GM21367 (cell line): ENCODE data around the gene SP140.
A peak's percentile ranks its signal among the peaks of the same experiment; 100 is the strongest.
"Not testable (repeated sequence)": the region's sequence is repeated elsewhere in the genome, so short reads cannot be mapped to it uniquely, and the experiment has no call there.

Source experiments
- ATAC-seq: cut with Tn5 transposase; IDR thresholded peaks from one replicate; pipeline ENCODE4 v1.9.1; 2021; ENCODE audit not compliant: unreplicated experiment

Gene SP140

GRCh38 chr2:230224458-230224857 lies 1.1 kb upstream of the SP140 start:
- no peak for ATAC-seq

- peak; percentile 64 for ATAC-seq
Measured at GRCh38 chr2:230226051-230226551, 565 bp downstream of the SP140 start.

DNA sequence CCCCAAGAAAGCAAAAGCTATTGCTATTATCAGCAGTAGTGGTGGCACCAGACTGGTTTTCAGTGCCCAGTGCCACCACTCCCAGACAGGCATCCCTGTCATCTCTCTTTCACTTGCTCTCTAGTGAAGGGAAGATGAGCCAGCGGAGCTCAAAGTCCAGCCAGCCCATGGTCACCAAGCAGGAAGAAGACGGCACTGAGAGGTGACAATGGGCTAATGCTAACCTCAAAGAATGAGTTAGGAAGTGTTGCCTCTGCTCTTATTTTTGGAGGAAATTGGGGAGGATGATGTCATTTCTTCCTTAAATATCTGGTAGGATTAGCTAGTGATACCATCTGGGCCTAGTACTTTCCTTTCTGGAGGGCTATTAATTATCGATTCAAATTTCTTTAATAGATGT lies 1.7 kb downstream of the SP140 start:
- ATAC-seq: no peak

GRCh38 chr2:230230087-230230486 lies 4.6 kb downstream of the SP140 start:
- ATAC-seq: no peak

DNA sequence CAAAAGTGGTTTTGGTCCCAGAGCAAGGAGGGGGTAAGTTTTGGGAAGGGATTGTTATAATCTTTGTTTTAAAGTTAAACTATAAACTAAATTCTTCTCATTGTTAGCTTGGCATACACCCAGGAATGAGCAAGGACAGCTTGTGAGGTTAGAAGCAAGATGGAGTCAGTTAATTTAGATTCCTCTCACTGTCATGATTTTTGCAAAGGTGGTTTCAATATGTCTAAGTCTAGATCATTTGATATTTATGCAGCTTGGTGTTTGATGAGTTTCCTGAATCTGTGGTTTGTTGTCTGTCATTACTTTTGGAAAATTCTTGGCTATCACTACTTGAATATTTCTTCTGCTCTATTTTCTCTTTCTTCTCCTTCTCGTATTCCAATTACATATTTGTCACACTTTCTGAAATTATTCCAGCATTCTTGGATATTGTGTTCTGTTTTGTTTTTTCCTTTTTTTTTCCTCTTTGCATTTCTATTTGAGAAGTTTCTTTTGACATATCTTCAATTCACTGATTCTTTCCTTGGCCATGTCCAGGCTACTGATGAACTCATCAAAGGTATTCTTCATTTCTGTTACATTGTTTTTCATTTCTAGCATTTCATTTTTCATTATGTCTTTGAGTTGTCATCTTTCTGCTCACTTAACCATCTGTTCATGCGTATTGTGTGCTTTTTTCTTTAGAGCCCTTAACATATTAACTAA lies 5.1 kb downstream of the SP140 start:
- no peak for ATAC-seq

GRCh38 chr2:230231251-230231650 lies 5.7 kb downstream of the SP140 start:
- no peak for ATAC-seq

- ATAC-seq: peak; percentile 65
Measured at GRCh38 chr2:230234122-230234722, 8.7 kb downstream of the SP140 start.

- no peak for ATAC-seq
Measured at GRCh38 chr2:230234845-230235244, 9.3 kb downstream of the SP140 start.

- ATAC-seq: no peak
Measured at GRCh38 chr2:230244211-230244610, 18.7 kb downstream of the SP140 start.

DNA sequence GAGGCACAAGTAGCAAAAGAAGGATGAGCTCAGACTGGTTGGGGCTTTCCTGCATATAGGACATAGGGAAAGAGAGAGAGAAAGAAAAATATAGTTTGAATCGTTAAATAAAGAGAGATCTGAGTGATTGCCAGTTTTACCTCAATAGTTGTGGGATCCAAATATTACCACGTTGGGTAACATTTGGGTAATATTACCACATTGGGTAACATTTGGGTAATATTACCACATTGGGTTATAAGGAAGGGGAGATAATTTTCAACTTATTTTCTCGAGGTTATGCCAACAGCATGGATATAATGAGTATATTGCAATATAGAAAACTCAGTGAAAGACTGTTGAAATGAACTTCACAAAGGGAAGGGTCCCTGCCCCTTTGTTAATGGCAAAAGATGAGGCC lies 20.7 kb downstream of the SP140 start:
- no peak for ATAC-seq

- no peak for ATAC-seq
Measured at GRCh38 chr2:230250231-230250630, 24.7 kb downstream of the SP140 start.

GRCh38 chr2:230254152-230254881 lies 28.8 kb downstream of the SP140 start:
- no peak for ATAC-seq

DNA sequence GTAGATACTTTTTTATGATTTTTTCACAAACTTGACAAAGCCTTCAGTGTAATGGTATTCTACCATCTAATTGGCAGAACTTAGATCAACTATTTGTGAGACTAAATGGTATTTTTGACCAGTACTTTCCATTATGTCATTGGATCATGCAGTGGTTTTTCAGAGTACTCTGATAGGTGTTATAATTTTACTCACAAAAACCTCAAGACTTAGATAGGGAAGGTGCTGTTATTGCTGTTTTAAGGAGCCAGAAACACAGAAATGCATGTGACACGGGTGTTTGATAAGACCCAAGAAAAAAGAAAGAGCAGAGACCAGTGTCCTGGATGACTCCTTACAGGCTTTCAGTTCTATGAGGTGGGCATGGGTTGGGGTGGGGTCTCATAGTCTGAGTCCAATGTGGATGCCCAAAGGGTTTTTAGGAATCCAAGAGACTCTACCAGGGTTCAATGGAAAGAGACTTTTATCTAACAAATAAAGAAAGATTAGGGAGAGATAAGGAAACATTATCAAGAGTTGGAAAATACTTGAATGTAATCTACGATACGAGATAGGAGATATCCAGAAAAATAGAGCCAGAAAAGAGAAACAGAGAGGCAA lies 31.3 kb downstream of the SP140 start:
- no peak for ATAC-seq

DNA sequence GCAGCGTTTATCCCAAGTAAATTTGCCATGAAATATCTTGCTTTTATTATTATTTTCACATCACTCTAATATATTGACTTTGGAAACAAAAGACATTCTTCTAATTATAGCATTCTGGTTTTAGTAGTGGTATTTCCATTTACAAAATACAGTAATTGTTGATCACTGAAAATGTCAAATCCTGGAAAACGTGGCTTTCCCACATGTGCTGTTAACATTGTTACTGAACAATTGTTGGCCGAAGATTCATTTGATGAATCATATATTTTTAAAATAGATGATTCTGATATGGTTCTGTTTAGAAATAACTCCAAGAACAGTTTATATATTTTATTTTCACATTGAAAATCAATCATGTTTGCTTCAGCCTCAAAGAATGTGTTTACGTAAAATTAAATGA lies 32.9 kb downstream of the SP140 start:
- no peak for ATAC-seq

DNA sequence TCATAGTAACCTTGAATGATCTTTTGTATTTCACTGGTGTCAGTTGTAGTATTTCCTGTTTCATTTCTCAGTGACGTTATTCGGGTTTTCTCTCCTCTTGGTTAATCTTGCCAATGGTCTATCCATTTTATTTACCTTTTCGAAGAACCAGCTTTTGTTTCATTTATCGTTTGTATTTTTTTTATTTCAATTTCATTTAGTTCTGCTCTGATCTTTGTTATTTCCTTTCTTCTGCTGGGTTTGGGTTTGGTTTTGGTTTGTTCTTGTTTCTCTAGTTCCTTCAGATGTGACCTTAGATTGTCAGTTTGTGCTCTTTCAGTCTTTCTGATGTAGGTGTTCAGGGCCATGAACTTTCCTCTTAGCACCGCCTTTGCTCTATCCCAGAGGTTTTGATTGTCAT lies 36.7 kb downstream of the SP140 start:
- no peak for ATAC-seq

- not testable (repeated sequence) for ATAC-seq
Measured at GRCh38 chr2:230264945-230265344, 39.4 kb downstream of the SP140 start.

DNA sequence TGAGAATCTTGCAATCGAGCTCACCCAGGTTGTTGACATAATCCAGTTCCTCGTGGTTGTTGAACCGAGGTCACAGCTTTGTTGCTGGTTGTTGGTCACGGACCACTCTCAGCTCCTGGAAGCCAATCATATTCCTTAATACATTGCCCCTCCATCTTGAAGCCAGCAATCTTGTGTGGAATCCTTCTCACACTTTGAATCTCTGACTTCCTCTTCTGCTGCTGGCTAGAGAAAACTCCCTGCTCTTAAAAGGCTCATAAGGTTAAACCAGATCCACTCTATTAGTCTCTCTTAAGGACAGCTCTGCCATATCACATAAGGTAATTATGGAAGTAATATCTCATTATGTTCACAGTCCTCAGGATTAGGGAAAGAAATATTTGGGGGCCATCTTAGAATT lies 41.1 kb downstream of the SP140 start:
- ATAC-seq: no peak

GRCh38 chr2:230267059-230267458 lies 41.5 kb downstream of the SP140 start:
- peak; percentile 20 for ATAC-seq

GRCh38 chr2:230267556-230267955 lies 42.0 kb downstream of the SP140 start:
- ATAC-seq: peak; percentile 51

GRCh38 chr2:230268606-230269243 lies 43.2 kb downstream of the SP140 start:
- ATAC-seq: no peak

DNA sequence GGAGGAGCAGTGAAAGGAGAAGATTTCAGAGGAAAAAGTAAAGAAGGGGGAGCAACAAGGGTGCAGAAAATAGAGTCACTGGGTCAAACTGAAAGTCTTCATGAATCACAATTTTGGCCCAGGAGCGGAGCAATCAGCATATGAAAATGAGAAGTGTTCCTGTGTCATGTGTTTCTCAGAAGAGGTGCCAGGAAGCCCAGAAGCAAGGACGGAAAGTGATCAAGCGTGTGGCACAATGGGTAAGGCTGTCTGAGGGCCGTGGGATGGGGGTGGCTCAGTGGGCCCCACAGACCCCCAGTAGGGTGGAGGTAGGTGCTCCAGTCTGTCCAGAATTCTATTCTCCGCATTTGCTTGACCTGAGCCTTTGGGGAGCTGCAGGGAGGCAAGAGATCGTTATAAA lies 44.2 kb downstream of the SP140 start:
- ATAC-seq: no peak
